NT2/D1 (cell line): ENCODE measurements around the gene CXADR.
"Not testable (repeated sequence)": the region's sequence is repeated elsewhere in the genome, so short reads cannot be mapped to it uniquely, and the experiment has no call there.

Source experiments
- DNase-seq: peaks from one replicate; pipeline ENCODE4 v3.0.0-alpha.2; 2011; ENCODE audit warnings: low read depth, low spot score
- H3K27me3 ChIP-seq: 2 replicates; pipeline ENCODE4 v1.6.0; 2011; ENCODE audit warnings: mild to moderate bottlenecking; ENCODE audit not compliant: insufficient read length, insufficient read depth
- H3K36me3 ChIP-seq: 2 replicates; pipeline ENCODE4 v1.6.1; 2011; ENCODE audit warnings: mild to moderate bottlenecking, low read length, mixed read lengths; ENCODE audit not compliant: insufficient read depth, insufficient read length
- H3K4me1 ChIP-seq: 2 replicates; pipeline ENCODE4 v1.5.1; 2011; ENCODE audit not compliant: insufficient read depth, insufficient read length
- H3K4me3 ChIP-seq: 2 replicates; pipeline ENCODE4 v1.5.1; 2011; ENCODE audit warnings: low read depth; ENCODE audit not compliant: insufficient read length
- H3K9ac ChIP-seq: 2 replicates; pipeline ENCODE4 v1.6.0; 2011; ENCODE audit warnings: low read depth; ENCODE audit not compliant: insufficient read length
- H3K9me3 ChIP-seq: 2 replicates; pipeline ENCODE4 v1.5.1; 2011; ENCODE audit warnings: mild to moderate bottlenecking, low read length; ENCODE audit not compliant: insufficient read depth
- SUZ12 ChIP-seq: IDR thresholded peaks from 2 replicates; pipeline ENCODE4 v1.6.1; 2011; ENCODE audit not compliant: insufficient read length, insufficient read depth; ENCODE audit errors: extremely low read depth
- YY1 ChIP-seq: IDR thresholded peaks from 2 replicates; pipeline ENCODE4 v1.6.1; 2011; ENCODE audit not compliant: insufficient read length, insufficient read depth
- ZNF274 ChIP-seq: IDR thresholded peaks from 2 replicates; pipeline ENCODE4 v1.6.1; 2011; ENCODE audit warnings: mild to moderate bottlenecking, low read depth, low read length

Gene CXADR

GRCh38 chr21:17519208-17519738 is 6.4 kb downstream of the CXADR start:
- Histone ChIP-seq H3K27me3 (no peaks in the 10 kb centered on the region), H3K36me3 (peaks cover 18% of the 10 kb centered on the region), H3K4me1 (peaks cover 9% of the 10 kb centered on the region), H3K4me3 (no peak overlapping the region), H3K9ac (no peak overlapping the region), H3K9me3 (no peaks in the 10 kb centered on the region)
- no peak for DNase-seq
- TF ChIP-seq SUZ12 (no peak), YY1 (no peak), ZNF274 (no peak)

- Histone ChIP-seq H3K4me3 (no peak overlapping the region), H3K4me1 (peaks cover 9% of the 10 kb centered on the region), H3K27me3 (no peaks in the 10 kb centered on the region), H3K9me3 (no peaks in the 10 kb centered on the region), H3K36me3 (peaks cover 19% of the 10 kb centered on the region), H3K9ac (no peak overlapping the region)
- DNase-seq, result no peak
- TF ChIP-seq YY1, result no peak
- TF ChIP-seq ZNF274, result no peak
- TF ChIP-seq SUZ12, result no peak
Observed at GRCh38 chr21:17519965-17520609, 7.2 kb downstream of the CXADR start.

- no peak for DNase-seq
- H3K9ac ChIP-seq, result no peak overlapping the region
- peaks cover 15% of the 10 kb centered on the region for H3K36me3 ChIP-seq
- TF ChIP-seq YY1, result no peak
- TF ChIP-seq SUZ12, result no peak
- no peak for TF ChIP-seq ZNF274
- H3K4me3 ChIP-seq, result no peak overlapping the region
- peaks cover 11% of the 10 kb centered on the region for H3K4me1 ChIP-seq
- no peaks in the 10 kb centered on the region for H3K27me3 ChIP-seq
- no peaks in the 10 kb centered on the region for H3K9me3 ChIP-seq
Observed at GRCh38 chr21:17523007-17523451, 10.2 kb downstream of the CXADR start.

- H3K4me1 ChIP-seq, result peaks cover 11% of the 10 kb centered on the region
- not testable (repeated sequence) for H3K27me3 ChIP-seq, H3K9me3 ChIP-seq, DNase-seq, H3K4me3 ChIP-seq, H3K36me3 ChIP-seq, H3K9ac ChIP-seq
Observed at GRCh38 chr21:17523979-17524494, 11.2 kb downstream of the CXADR start.

- no peak overlapping the region for H3K9ac ChIP-seq
- H3K36me3 ChIP-seq, result peaks cover 4% of the 10 kb centered on the region
- no peak overlapping the region for H3K4me3 ChIP-seq
- DNase-seq, result no peak
- H3K9me3 ChIP-seq, result no peaks in the 10 kb centered on the region
- H3K27me3 ChIP-seq, result no peaks in the 10 kb centered on the region
- H3K4me1 ChIP-seq, result peaks cover 11% of the 10 kb centered on the region
- TF ChIP-seq SUZ12 (no peak), ZNF274 (no peak), YY1 (no peak)
Observed at GRCh38 chr21:17524635-17525034, 11.8 kb downstream of the CXADR start.

GRCh38 chr21:17526776-17527175 is 13.9 kb downstream of the CXADR start:
- H3K36me3 ChIP-seq, result peaks cover 4% of the 10 kb centered on the region
- TF ChIP-seq YY1, result no peak
- TF ChIP-seq ZNF274, result no peak
- no peak for TF ChIP-seq SUZ12
- H3K9me3 ChIP-seq, result no peaks in the 10 kb centered on the region
- H3K4me1 ChIP-seq, result peaks cover 2% of the 10 kb centered on the region
- H3K4me3 ChIP-seq, result no peak overlapping the region
- no peak for DNase-seq
- H3K27me3 ChIP-seq, result no peaks in the 10 kb centered on the region
- no peak overlapping the region for H3K9ac ChIP-seq

GRCh38 chr21:17527240-17527639 is 14.4 kb downstream of the CXADR start:
- Histone ChIP-seq H3K9ac (no peak overlapping the region), H3K4me3 (no peak overlapping the region), H3K9me3 (no peaks in the 10 kb centered on the region), H3K36me3 (peaks cover 4% of the 10 kb centered on the region), H3K27me3 (no peaks in the 10 kb centered on the region), H3K4me1 (peaks cover 2% of the 10 kb centered on the region)
- TF ChIP-seq YY1 (no peak), ZNF274 (no peak), SUZ12 (no peak)
- no peak for DNase-seq

- H3K27me3 ChIP-seq, result no peaks in the 10 kb centered on the region
- no peaks in the 10 kb centered on the region for H3K9me3 ChIP-seq
- H3K4me3 ChIP-seq, result no peak overlapping the region
Observed at GRCh38 chr21:17527711-17528110, 14.9 kb downstream of the CXADR start.

More at GRCh38 chr21:17527711-17528110, 14.9 kb downstream of the CXADR start:
- Histone ChIP-seq H3K36me3 (peaks cover 4% of the 10 kb centered on the region), H3K4me1 (peaks cover 2% of the 10 kb centered on the region), H3K9ac (no peak overlapping the region)
- DNase-seq, result no peak
- no peak for TF ChIP-seq YY1
- TF ChIP-seq ZNF274, result no peak
- no peak for TF ChIP-seq SUZ12
